Thymus (tissue), 11 donors: Measurements from ENCODE around the gene CSF1R. TPM values are rescaled to one million over a fixed set of nuclear protein-coding genes. Genes with fewer than 3 reads are reported as not detected.
"Not testable (repeated sequence)": the region's sequence is repeated elsewhere in the genome, so short reads cannot be mapped to it uniquely, and the experiment has no call there.

Experiments
- DNase-seq, 9 donors: peaks; one replicate each; pipeline ENCODE4 v3.0.0-alpha.2; 2013; ENCODE audit warnings: low spot score in 9 of 9, low read depth in 6 of 9, missing footprints in 1 of 9
- H3K27ac ChIP-seq, 2 donors: one replicate each; pipeline ENCODE4 v1.5.1; 2013; ENCODE audit warnings: control low read depth in 1 of 2, low read depth in 1 of 2, low read length in 1 of 2, mild to moderate bottlenecking in 1 of 2, moderate library complexity in 1 of 2
- H3K27me3 ChIP-seq, 2 donors: one replicate each; pipeline ENCODE4 v1.5.1; 2013; ENCODE audit warnings: low read length in 1 of 2; ENCODE audit not compliant: control insufficient read depth in 2 of 2, insufficient read depth in 1 of 2
- H3K36me3 ChIP-seq, 2 donors: one replicate each; pipeline ENCODE4 v1.5.1; 2013; ENCODE audit warnings: low read length in 1 of 2, mild to moderate bottlenecking in 1 of 2, moderate library complexity in 1 of 2; ENCODE audit not compliant: control insufficient read depth in 2 of 2, insufficient read depth in 2 of 2
- H3K4me1 ChIP-seq, 2 donors: one replicate each; pipeline ENCODE4 v1.5.1; 2013; ENCODE audit warnings: low read length in 2 of 2; ENCODE audit not compliant: control insufficient read depth in 2 of 2, insufficient read depth in 2 of 2
- H3K4me3 ChIP-seq, 2 donors: one replicate each; pipeline ENCODE4 v1.5.1; 2013; ENCODE audit warnings: low read length in 2 of 2, control low read depth in 1 of 2, mild to moderate bottlenecking in 1 of 2
- H3K9me3 ChIP-seq, 2 donors: one replicate each; pipeline ENCODE4 v1.5.1; 2013; ENCODE audit warnings: low read length in 1 of 2, mild to moderate bottlenecking in 1 of 2; ENCODE audit not compliant: control insufficient read depth in 2 of 2, insufficient read depth in 1 of 2
- whole genome bisulfite sequencing: extraction: QIAGEN DNeasy Blood & Tissue Kit; methylation state at CpG from one replicate; pipeline ENCODE4 v1.1.7; 2013; 5-methylcytosine and 5-hydroxymethylcytosine counted together
- polyA plus RNA-seq: library from polyadenylated mRNA; stranded (reverse); fragments of 200-250 nt; gene quantifications from one replicate; pipeline ENCODE4 v1.2.3, GENCODE V29; 2013
- total RNA-seq: library from RNA; stranded (reverse); fragments of 120-200 nt; gene quantifications from one replicate; pipeline ENCODE4 v1.2.4, GENCODE V29; 2013
- donor health status: healthy.

Gene CSF1R
- total and polyA plus RNA-seq, 2 donors, result 7.3 to 7.6 TPM

DNA sequence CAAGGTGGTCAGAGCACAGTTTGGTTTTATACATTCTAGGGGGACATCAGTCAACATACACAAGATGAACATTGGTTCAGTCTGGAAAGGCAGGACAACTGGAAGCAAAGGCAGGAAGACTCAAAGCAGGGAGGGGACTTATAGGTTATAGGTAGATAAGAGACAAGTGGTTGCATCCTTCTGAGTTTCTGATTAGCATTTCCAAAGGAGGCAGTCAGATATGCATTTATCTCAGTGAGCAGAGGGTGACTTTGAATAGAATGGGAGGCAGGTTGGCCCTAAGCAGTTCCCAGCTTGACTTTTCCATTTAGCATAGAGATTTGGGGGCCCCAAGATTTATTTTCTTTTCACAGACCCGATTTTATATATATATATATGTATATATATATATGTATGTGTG is 58.3 kb downstream of the CSF1R start:
- H3K27ac ChIP-seq, H3K9me3 ChIP-seq, DNase-seq, H3K4me3 ChIP-seq, H3K27me3 ChIP-seq, H3K4me1 ChIP-seq: not testable (repeated sequence)
- peaks cover 35 to 82% of the 10 kb centered on the region in 2 donors for H3K36me3 ChIP-seq
- WGBS, result 96% methylated on average over 1 of the region's 1 CpG

DNA sequence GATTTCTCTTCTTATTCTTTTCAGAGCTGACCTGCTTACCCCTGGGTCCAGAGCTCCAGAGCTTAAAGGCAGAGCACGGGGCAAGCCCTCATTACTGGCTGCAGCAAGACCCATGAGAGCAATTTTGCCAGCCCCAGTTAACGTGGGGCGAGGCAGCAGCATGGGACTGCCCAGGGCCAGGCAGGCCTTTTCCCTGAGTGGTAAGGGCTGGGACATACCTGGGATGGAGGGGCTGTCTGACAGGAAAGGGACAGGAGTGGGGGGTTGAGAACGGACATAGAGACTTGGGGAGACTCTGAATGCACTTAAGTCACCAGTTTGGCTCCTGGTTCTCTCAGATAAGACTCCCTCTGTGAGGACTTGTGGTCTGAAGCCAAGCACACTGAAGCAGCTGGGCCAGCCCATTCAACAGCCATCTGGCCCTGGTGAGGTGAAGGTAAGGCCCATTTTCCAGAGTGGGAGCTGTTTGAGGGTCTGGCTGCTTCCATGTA is 59.6 kb downstream of the CSF1R start:
- H3K9me3 ChIP-seq, result no peaks in the 10 kb centered on the region
- DNase-seq, result no peak
- 98% methylated on average over 4 of the region's 4 CpGs for WGBS
- no peak overlapping the region for H3K4me3 ChIP-seq
- H3K27ac ChIP-seq, result no peak overlapping the region
- no peaks in the 10 kb centered on the region for H3K27me3 ChIP-seq
- no peaks in the 10 kb centered on the region for H3K4me1 ChIP-seq
- H3K36me3 ChIP-seq, result peaks cover 33 to 82% of the 10 kb centered on the region in 2 donors

DNA sequence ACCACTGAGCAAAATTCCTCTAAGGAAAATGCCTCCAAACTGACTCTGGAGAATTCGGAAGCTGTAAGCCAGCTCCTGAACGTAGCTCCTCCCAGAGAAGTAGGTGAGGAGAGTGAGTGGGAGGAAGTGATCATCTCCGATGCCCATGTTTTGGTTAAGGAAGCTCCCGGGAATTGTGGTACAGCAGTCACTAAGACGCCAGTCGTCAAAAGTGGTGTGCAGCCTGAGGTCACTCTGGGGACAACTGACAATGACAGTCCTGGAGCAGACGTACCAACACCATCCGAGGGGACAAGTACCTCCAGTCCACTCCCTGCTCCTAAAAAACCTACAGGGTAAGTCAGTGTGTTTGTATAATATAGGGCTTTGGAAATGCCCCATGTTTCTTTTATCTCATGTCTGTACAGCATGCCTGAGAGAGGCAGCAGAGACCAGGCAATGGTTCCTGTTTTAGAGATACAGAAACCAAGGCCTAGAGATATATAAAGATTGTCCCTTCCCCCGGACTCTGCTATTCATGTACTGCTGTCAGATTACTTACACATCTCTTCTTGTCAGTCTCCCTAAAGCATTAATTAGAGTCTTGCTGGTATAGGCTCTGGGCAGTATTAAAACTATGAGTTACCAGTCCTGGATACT is 61.9 kb downstream of the CSF1R start:
- H3K9me3 ChIP-seq, result no peaks in the 10 kb centered on the region
- H3K4me1 ChIP-seq, result no peaks in the 10 kb centered on the region
- H3K36me3 ChIP-seq, result peaks cover 43 to 82% of the 10 kb centered on the region in 2 donors
- no peak overlapping the region for H3K4me3 ChIP-seq
- no peak overlapping the region for H3K27ac ChIP-seq
- H3K27me3 ChIP-seq, result no peaks in the 10 kb centered on the region
- DNase-seq, result no peak
- WGBS, result 95% methylated on average over 9 of the region's 9 CpGs

DNA sequence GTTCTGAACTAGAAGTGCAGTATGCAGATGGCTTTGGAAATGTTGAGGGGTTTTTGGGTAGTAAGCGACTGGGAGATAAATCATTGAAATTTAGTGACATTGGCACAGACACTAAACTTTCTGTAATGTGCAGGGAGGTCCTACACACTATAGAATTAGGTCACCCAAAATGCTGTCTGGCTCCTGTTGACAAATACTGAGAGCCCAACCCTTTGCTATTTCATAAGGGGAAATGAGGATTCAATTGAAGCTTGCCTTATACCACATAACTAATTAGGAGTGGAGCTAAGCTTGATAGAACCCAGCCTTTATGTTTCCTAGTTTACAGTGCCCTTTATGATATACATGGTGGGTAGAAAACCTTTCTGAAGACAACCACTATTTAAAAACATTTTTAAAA is 63.2 kb downstream of the CSF1R start:
- Histone ChIP-seq H3K36me3 (peaks cover 47 to 90% of the 10 kb centered on the region in 2 donors), H3K27ac (no peak overlapping the region), H3K27me3 (no peaks in the 10 kb centered on the region), H3K4me3 (no peak overlapping the region), H3K4me1 (no peaks in the 10 kb centered on the region), H3K9me3 (no peaks in the 10 kb centered on the region)
- no peak for DNase-seq
- 100% methylated on average over 1 of the region's 1 CpG for WGBS

DNA sequence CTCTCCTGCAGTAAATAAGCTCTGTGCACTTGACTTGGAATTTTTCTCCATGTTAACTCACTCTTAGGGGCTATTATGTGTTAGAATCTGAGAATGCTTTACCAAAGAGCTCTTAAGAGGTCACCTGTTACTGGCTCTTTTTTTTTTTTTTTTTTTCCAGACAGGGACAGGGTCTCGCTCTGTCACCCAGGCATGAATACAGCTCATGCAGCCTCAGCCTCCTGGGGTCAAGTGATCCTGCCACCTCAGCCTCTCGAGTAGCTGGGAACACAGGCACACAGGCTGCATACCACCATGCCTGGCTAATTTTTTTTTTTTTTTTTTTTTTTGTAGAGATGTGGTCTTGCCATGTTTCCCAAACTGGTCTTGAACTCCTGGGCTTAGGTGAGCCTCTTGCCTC is 63.7 kb downstream of the CSF1R start:
- Histone ChIP-seq H3K36me3 (peaks cover 44 to 89% of the 10 kb centered on the region in 2 donors), H3K27me3 (no peaks in the 10 kb centered on the region), H3K4me1 (no peaks in the 10 kb centered on the region), H3K4me3 (no peak overlapping the region), H3K27ac (peak overlapping the region in 1 of 2 donors; percentile 21), H3K9me3 (no peaks in the 10 kb centered on the region)
- WGBS, result 94% methylated on average over 2 of the region's 2 CpGs
- DNase-seq, result no peak

DNA sequence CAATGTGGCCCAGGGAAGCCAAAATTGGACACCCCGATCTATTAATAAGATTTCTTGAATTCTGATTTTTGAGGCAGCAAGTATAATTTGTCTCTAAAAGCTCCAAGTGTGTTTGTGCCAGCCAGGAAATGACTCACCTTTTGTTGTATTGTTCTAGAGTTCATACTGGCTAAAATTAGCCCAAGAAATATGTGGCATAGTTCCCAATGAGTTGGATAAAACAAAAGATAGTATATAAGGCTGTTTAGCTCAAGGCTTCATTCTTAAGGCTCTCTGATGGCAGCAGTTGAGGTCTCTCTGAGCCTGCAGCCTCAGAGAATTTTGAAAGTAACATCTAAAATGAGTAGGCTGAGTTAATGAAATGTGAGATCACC is 64.2 kb downstream of the CSF1R start:
- Histone ChIP-seq H3K36me3 (peaks cover 44 to 90% of the 10 kb centered on the region in 2 donors), H3K4me1 (no peaks in the 10 kb centered on the region), H3K27ac (peak overlapping the region in 1 of 2 donors; percentile 21), H3K4me3 (no peak overlapping the region), H3K9me3 (no peaks in the 10 kb centered on the region), H3K27me3 (no peaks in the 10 kb centered on the region)
- 89% methylated on average over 1 of the region's 1 CpG for WGBS
- no peak for DNase-seq

DNA sequence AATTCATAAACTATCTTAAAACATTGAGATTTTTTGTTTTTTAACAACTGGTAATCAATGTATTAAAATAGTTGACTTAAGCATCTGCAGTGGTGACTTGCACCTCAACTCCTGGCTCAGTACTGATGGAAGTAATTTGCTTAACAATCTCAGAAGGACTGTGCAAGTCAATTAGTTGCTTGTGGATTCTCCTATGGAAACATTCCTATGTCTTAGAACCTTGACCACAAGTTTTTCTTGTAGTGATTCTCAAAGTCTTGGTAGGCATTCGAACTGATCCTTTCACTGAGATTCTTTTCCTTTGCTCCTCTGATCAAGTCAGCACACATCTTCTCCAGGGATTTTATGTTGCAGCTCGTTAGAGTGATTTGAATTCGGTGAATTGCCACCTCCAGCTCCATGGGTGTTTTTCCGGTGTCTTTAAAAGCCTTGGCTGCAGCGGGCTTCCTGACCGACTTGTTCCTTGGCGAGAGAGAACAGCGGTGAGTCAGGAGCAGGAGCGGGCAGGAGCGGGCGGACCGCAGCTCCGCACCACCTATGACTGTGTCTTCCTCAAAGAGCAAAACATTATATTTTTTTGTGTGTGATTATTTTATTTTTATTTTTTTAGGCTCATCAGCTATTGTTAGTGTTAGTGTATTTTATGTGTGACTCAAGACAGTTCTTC is 64.7 kb downstream of the CSF1R start:
- 98% methylated on average over 13 of the region's 13 CpGs for WGBS
- no peaks in the 10 kb centered on the region for H3K4me1 ChIP-seq

DNA sequence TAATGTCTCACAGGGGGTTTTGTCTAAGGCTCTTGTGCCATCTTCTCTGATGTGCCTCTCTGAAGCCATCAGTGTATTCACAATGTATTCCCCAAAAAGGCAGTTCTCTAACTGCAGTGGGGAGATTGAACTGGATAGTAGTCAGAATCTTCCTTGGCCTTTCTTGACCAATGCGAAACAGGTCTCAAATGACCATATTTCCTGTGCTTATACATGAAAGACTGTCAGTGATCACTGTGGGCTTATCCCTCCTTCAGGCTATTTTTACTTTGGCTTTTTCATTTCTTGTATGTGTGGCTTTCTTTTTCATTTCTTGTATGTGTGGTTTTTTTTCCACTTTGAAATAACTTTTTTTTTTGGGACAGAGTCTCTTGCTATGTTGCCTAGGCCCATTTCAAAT is 66.1 kb downstream of the CSF1R start:
- no peak for DNase-seq
- Histone ChIP-seq H3K4me3 (no peak overlapping the region), H3K27ac (no peak overlapping the region), H3K27me3 (no peaks in the 10 kb centered on the region), H3K4me1 (no peaks in the 10 kb centered on the region), H3K9me3 (peaks cover 1 to 5% of the 10 kb centered on the region in 2 donors), H3K36me3 (peaks cover 44 to 86% of the 10 kb centered on the region in 2 donors)
- 96% methylated on average over 1 of the region's 1 CpG for WGBS

More for the DNA sequence above, 64.7 kb downstream of the CSF1R start:
- Histone ChIP-seq H3K9me3 (no peaks in the 10 kb centered on the region), H3K36me3 (peaks cover 39 to 85% of the 10 kb centered on the region in 2 donors), H3K4me3 (no peak overlapping the region), H3K27ac (no peak overlapping the region), H3K27me3 (no peaks in the 10 kb centered on the region)
- no peak for DNase-seq

DNA sequence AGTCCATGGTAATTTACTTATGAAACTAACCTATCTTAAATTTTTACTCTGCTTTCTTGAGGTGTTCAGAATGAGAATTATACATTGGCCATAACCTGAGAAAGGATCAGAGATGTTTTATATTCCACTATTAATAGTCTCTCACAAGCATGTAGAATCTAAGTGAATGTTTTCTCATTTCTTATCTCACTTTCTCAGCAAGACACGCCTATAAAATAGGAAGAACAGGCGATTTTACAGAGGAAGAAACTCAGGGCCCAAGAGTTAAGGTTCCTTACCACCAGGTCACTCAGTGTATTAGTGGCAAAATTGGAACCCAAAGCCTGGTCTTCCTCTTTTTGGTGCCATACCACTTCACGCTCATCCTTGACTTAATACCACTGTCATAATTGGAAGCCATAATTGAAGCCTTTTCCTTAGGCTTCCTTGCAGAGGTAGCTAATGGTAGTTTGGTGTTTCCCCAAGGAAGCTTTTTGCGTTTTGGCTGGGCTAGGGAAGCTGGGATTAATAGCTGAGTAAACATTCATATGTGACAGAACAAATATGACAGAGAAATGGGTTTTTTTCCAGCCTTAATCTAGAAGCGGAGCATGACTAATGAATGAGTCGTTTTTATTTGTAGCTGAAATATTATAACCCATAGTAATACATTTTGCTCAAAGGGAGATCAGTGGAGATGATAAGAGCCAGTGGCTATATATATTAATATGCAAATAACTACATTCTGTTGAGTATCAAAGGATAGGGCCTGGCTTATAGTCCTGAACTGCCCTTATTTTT is 68.9 kb downstream of the CSF1R start:
- 96% methylated on average over 6 of the region's 6 CpGs for WGBS
- DNase-seq, result no peak
- H3K4me3 ChIP-seq, result no peak overlapping the region
- H3K9me3 ChIP-seq, result peaks cover 4 to 7% of the 10 kb centered on the region in 2 donors
- H3K36me3 ChIP-seq, result peaks cover 45 to 84% of the 10 kb centered on the region in 2 donors
- H3K4me1 ChIP-seq, result no peaks in the 10 kb centered on the region
- H3K27ac ChIP-seq, result no peak overlapping the region
- no peaks in the 10 kb centered on the region for H3K27me3 ChIP-seq
